Activated CD4-positive, alpha-beta T cell treated with anti-CD3 and anti-CD28 coated beads for 36 hours (primary cell): Measurements from ENCODE around the gene SPP2. TPM values are rescaled to one million over a fixed set of nuclear protein-coding genes. Genes with fewer than 3 reads are reported as not detected.
A peak's percentile ranks its signal among the peaks of the same experiment; 100 is the strongest.

Source experiments
- ATAC-seq: fragments of 200-7000 bp; cut with Tn5 transposase; one replicate; pipeline ENCODE4 v1.10.0; 2021; ENCODE audit warnings: mild to moderate bottlenecking, moderate library complexity
- CTCF ChIA-PET: fragments of 350-600 bp; sonication (Branson Sonifier 250); formaldehyde crosslinking; loops from one replicate; lab custom pipeline; 2021; ENCODE audit warnings: antibody characterized with exemption; lab: Charles Lee
- POLR2A ChIA-PET: fragments of 350-600 bp; sonication (Branson Sonifier 250); formaldehyde crosslinking; loops from one replicate; lab custom pipeline; 2021; ENCODE audit warnings: antibody characterized with exemption, inconsistent platforms; lab: Charles Lee
- DNase-seq: peaks from one replicate; pipeline ENCODE4 v3.0.0-alpha.2; 2020
- H3K27ac Mint-ChIP-seq: one replicate; pipeline ENCODE4 v1.8.0; 2021; ENCODE audit warnings: mixed read lengths
- H3K27me3 Mint-ChIP-seq: one replicate; pipeline ENCODE4 v1.8.0; 2021; ENCODE audit warnings: mixed read lengths
- H3K36me3 Mint-ChIP-seq: one replicate; pipeline ENCODE4 v1.8.0; 2021; ENCODE audit warnings: low read depth, mixed read lengths
- H3K4me1 Mint-ChIP-seq: one replicate; pipeline ENCODE4 v1.8.0; 2021; ENCODE audit warnings: mixed read lengths
- H3K4me3 Mint-ChIP-seq: one replicate; pipeline ENCODE4 v1.8.0; 2021; ENCODE audit warnings: mild to moderate bottlenecking, moderate library complexity, mixed read lengths
- H3K9me3 Mint-ChIP-seq: one replicate; pipeline ENCODE4 v1.8.0; 2021; ENCODE audit warnings: low read depth, mixed read lengths
- intact Hi-C, 2 experiments: fragments of 100-400 bp; cut with DNase I in 1 of 2; cut with micrococcal nuclease in 1 of 2; formaldehyde crosslinking; loops; one replicate each; pipeline versions ENCODE4 v1.14.2 to v1.15.1; 2022 to 2024; cut with DNase I, micrococcal nuclease
- total RNA-seq, 2 experiments: library from RNA; stranded (reverse); gene quantifications; one replicate each; pipeline ENCODE4 v1.2.3, GENCODE V29; 2021

The SPP2 gene
- total RNA-seq, 2 experiments from 2014 or later = not detected

GRCh38 chr2:234096164-234096563 lies 45.7 kb downstream of the SPP2 start:
- Mint-ChIP-seq H3K9me3 (no peaks in the 10 kb centered on the region), H3K36me3 (no peaks in the 10 kb centered on the region), H3K4me3 (no peak overlapping the region), H3K27me3 (no peaks in the 10 kb centered on the region), H3K4me1 (peaks cover 20% of the 10 kb centered on the region), H3K27ac (no peak overlapping the region)
- CTCF ChIA-PET = no interaction called here
- intact Hi-C loops = no loop called here
- ATAC-seq (no peak), DNase-seq (no peak)
- POLR2A ChIA-PET = no interaction called here

DNA sequence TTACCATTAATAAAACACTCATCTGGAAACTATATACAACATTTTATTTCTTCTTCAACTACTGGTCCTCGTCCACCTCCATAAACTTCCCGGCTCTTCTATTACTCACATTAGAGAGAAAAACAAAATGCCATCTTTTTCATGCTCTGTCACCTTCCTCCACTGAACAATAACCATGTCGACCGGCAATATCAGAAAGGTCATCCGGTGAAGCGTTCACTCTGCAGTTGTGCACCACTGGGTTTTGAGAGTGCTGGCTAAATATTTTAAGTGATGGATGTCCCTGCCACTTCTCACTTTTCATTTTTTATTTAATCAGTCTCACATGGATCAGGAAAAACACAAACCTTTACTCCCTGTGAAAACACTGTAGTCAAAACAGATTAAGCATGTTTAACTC lies 48.2 kb downstream of the SPP2 start:
- ATAC-seq (no peak), DNase-seq (no peak)
- H3K36me3 Mint-ChIP-seq = no peaks in the 10 kb centered on the region
- no peaks in the 10 kb centered on the region for H3K9me3 Mint-ChIP-seq
- no peak overlapping the region for H3K27ac Mint-ChIP-seq
- H3K4me1 Mint-ChIP-seq = peaks cover 33% of the 10 kb centered on the region
- intact Hi-C loops = no loop called here
- no peak overlapping the region for H3K4me3 Mint-ChIP-seq
- CTCF ChIA-PET = no interaction called here
- POLR2A ChIA-PET = interaction anchor here (0.5 kb wide), 1 partner anchor 742 kb away, joined by 3 read pairs; no protein-coding TSS in a partner anchor
- H3K27me3 Mint-ChIP-seq = no peaks in the 10 kb centered on the region

DNA sequence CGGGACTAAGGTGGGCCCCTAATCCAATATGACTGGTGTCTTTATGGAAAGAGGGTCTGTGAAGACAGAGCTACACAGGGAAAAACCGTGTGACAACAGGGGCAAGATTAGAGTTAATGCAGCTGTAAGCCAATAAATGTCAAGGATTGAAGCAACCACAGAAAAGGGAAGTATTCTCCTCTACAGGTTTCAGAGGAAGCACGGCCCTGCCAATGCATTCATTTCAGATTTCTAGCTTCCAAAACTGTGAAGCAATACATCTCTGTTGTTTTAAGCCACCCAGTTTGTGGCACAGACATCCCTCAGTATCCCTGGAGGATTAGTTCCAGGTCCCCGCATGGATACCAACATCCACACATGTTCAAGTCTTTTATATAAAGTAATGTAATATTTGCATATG lies 48.8 kb downstream of the SPP2 start:
- ChIA-PET POLR2A (no interaction called here), CTCF (no interaction called here)
- Mint-ChIP-seq H3K9me3 (no peaks in the 10 kb centered on the region), H3K27ac (no peak overlapping the region), H3K4me3 (no peak overlapping the region), H3K36me3 (no peaks in the 10 kb centered on the region), H3K4me1 (peaks cover 33% of the 10 kb centered on the region), H3K27me3 (no peaks in the 10 kb centered on the region)
- ATAC-seq (no peak), DNase-seq (no peak)
- intact Hi-C loops = no loop called here

- ChIA-PET CTCF (interaction anchor here (1.3 kb wide), 1 partner anchor 8 kb away, joined by 3 read pairs; no protein-coding TSS in a partner anchor), POLR2A (no interaction called here)
- intact Hi-C loops = no loop called here
- H3K9me3 Mint-ChIP-seq = no peaks in the 10 kb centered on the region
- no peaks in the 10 kb centered on the region for H3K36me3 Mint-ChIP-seq
- H3K4me1 Mint-ChIP-seq = peaks cover 33% of the 10 kb centered on the region
- H3K4me3 Mint-ChIP-seq = no peak overlapping the region
- DNase-seq = no peak
- H3K27ac Mint-ChIP-seq = no peak overlapping the region
- H3K27me3 Mint-ChIP-seq = no peaks in the 10 kb centered on the region
- no peak for ATAC-seq
These were observed 50.2 kb downstream of the SPP2 start for GRCh38 chr2:234100686-234101085.

- Mint-ChIP-seq H3K27ac (no peak overlapping the region), H3K36me3 (no peaks in the 10 kb centered on the region), H3K27me3 (no peaks in the 10 kb centered on the region), H3K4me3 (no peak overlapping the region), H3K9me3 (no peaks in the 10 kb centered on the region), H3K4me1 (peaks cover 33% of the 10 kb centered on the region)
- ATAC-seq = peak; percentile 44
- intact Hi-C loops = no loop called here
- DNase-seq = peak; percentile 22
- CTCF ChIA-PET = no interaction called here
- POLR2A ChIA-PET = no interaction called here
These were observed 51.6 kb downstream of the SPP2 start for GRCh38 chr2:234102112-234102511.

- H3K9me3 Mint-ChIP-seq = no peaks in the 10 kb centered on the region
- no peak overlapping the region for H3K4me3 Mint-ChIP-seq
- no peaks in the 10 kb centered on the region for H3K27me3 Mint-ChIP-seq
- ChIA-PET CTCF (no interaction called here), POLR2A (no interaction called here)
- DNase-seq (no peak), ATAC-seq (no peak)
- no peak overlapping the region for H3K27ac Mint-ChIP-seq
- peaks cover 4% of the 10 kb centered on the region for H3K4me1 Mint-ChIP-seq
- H3K36me3 Mint-ChIP-seq = no peaks in the 10 kb centered on the region
- intact Hi-C loops = no loop called here
These were observed 57.4 kb downstream of the SPP2 start for GRCh38 chr2:234107861-234108260.

DNA sequence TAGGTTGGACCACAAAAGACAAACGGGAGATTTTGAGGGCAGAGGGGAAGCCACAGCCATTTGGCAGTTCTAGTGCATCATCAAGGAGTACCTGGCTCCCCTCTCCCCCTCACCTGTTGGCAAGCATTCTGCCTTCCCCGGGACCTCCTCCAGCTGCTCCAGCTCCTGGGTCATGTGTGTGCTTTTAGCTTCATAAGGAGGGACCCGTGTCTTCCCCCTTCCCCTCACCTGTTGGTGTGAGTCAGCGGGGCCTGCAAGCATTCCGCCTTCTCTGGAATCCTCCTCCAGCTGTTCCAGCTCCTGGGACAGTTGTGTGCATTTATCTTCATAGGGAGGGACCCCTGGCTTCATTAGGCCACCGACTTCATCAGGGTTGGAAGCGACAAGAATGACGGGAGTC lies 58.8 kb downstream of the SPP2 start:
- H3K4me3 Mint-ChIP-seq = no peak overlapping the region
- ChIA-PET CTCF (interaction anchor here (1.1 to 1.2 kb wide), 2 partner anchors 9 to 13 kb away, joined by 3 to 4 read pairs; no protein-coding TSS in a partner anchor), POLR2A (interaction anchor here (0.6 kb wide), 1 partner anchor 37 kb away, joined by 8 read pairs; no protein-coding TSS in a partner anchor)
- no peaks in the 10 kb centered on the region for H3K27me3 Mint-ChIP-seq
- no peaks in the 10 kb centered on the region for H3K9me3 Mint-ChIP-seq
- H3K27ac Mint-ChIP-seq = no peak overlapping the region
- no peaks in the 10 kb centered on the region for H3K36me3 Mint-ChIP-seq
- DNase-seq = no peak
- no peak for ATAC-seq
- H3K4me1 Mint-ChIP-seq = peaks cover 4% of the 10 kb centered on the region
- intact Hi-C loops = no loop called here

- Mint-ChIP-seq H3K9me3 (no peaks in the 10 kb centered on the region), H3K27me3 (no peaks in the 10 kb centered on the region), H3K27ac (no peak overlapping the region), H3K36me3 (no peaks in the 10 kb centered on the region), H3K4me3 (no peak overlapping the region), H3K4me1 (peaks cover 4% of the 10 kb centered on the region)
- CTCF ChIA-PET = interaction anchor here (0.7 to 1.1 kb wide), 2 partner anchors 12 to 415 kb away, joined by 4 read pairs; no protein-coding TSS in a partner anchor
- ATAC-seq (no peak), DNase-seq (no peak)
- intact Hi-C loops = no loop called here
- POLR2A ChIA-PET = interaction anchor here (0.6 kb wide), 1 partner anchor 85 kb away, joined by 7 read pairs; no protein-coding TSS in a partner anchor
These were observed 59.7 kb downstream of the SPP2 start for GRCh38 chr2:234110219-234110618.

DNA sequence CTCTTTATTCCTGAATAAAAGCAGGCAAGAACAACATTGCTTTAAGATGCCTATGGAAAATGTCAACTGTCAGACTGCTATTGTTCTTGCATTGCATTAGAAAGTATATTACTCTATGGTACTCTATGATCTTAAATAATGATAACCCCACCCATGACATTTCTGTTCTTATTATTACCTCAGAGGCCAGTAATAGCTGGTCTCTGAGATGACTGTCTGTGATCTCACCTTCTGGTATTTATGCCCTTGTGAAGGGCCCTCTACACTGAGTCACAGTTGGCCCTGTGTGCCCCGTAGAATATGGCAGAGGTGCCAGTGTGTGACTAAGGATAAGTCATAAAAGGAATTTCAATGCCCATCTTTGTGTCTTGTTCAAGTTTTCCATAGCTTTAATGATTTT lies 61.0 kb downstream of the SPP2 start:
- Mint-ChIP-seq H3K9me3 (no peaks in the 10 kb centered on the region), H3K4me3 (no peak overlapping the region), H3K36me3 (no peaks in the 10 kb centered on the region), H3K4me1 (peaks cover 4% of the 10 kb centered on the region), H3K27me3 (no peaks in the 10 kb centered on the region), H3K27ac (no peak overlapping the region)
- intact Hi-C loops = no loop called here
- ChIA-PET POLR2A (no interaction called here), CTCF (interaction anchor here (0.6 kb wide), 1 partner anchor 252 kb away, joined by 4 read pairs; no protein-coding TSS in a partner anchor)
- DNase-seq (no peak), ATAC-seq (peak; percentile 61)

GRCh38 chr2:234116010-234116409 lies 65.5 kb downstream of the SPP2 start:
- Mint-ChIP-seq H3K27me3 (no peaks in the 10 kb centered on the region), H3K9me3 (no peaks in the 10 kb centered on the region), H3K27ac (no peak overlapping the region), H3K4me1 (peaks cover 4% of the 10 kb centered on the region), H3K4me3 (no peak overlapping the region), H3K36me3 (no peaks in the 10 kb centered on the region)
- intact Hi-C loops = no loop called here
- ChIA-PET CTCF (interaction anchor here (0.7 to 1.1 kb wide), 2 partner anchors 19 to 388 kb away, joined by 4 read pairs; no protein-coding TSS in a partner anchor), POLR2A (no interaction called here)
- ATAC-seq = no peak
- DNase-seq = no peak

DNA sequence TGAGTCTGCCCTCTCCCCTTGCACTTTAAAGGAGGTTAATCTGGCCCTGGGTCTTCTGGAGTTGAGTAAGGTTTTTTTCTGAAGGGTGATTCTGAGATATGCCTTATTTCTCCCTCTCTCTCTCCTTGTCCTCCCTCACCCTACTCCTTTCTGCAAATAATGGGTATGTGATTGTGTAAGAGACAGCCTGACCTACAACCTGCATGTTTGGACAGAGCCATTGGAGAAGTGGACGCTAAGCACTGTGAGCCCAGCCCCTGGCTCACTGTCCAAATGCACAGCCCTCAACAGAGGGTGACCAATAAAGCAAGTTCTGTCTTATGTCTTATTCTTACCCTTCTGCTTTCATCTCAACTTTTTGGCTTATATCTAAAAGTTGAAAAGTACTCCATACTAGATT lies 71.5 kb downstream of the SPP2 start:
- no peak overlapping the region for H3K27ac Mint-ChIP-seq
- no peak overlapping the region for H3K4me3 Mint-ChIP-seq
- ATAC-seq = no peak
- ChIA-PET CTCF (interaction anchor here (1.4 kb wide), 1 partner anchor 12 kb away, joined by 4 read pairs; no protein-coding TSS in a partner anchor), POLR2A (no interaction called here)
- intact Hi-C loops = no loop called here
- H3K36me3 Mint-ChIP-seq = no peaks in the 10 kb centered on the region
- H3K27me3 Mint-ChIP-seq = no peaks in the 10 kb centered on the region
- H3K4me1 Mint-ChIP-seq = no peaks in the 10 kb centered on the region
- H3K9me3 Mint-ChIP-seq = no peaks in the 10 kb centered on the region
- DNase-seq = no peak

DNA sequence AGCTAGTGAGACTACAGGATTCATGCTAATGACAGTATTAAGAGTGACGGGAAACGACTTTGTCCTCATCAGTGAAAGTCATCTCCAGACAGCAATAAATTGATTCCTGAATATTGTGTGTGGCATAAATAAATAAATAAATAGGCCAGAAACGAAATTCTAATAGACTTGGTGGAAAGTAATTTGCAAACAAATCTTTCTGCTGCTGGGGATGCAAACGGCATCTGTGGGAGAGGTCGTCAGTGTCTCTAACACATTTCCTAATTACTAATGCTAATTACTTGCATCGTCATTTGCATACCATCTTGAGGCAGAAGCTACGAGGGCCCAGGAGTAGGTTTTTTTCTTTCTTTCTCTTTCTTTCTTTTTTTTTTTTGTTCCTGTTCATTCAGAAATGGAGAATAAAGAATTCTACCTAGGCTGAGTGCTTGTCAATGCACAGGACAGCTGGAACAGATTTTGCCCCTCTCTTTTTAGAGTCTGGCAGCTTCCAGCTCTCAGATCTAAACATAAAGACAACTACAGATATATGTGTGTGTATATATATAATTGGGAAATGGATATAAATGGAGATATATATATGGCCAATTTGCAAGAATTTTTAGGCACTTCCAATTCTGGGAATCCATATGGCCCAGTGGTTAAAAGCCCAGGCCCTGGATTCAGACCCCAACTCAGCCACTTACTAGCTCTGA lies 75.1 kb downstream of the SPP2 start:
- ChIA-PET POLR2A (no interaction called here), CTCF (interaction anchor here (0.6 to 1.2 kb wide), 2 partner anchors 10 to 54 kb away, joined by 4 read pairs; no protein-coding TSS in a partner anchor)
- Mint-ChIP-seq H3K27me3 (no peaks in the 10 kb centered on the region), H3K4me1 (no peaks in the 10 kb centered on the region), H3K27ac (no peak overlapping the region), H3K4me3 (no peak overlapping the region), H3K9me3 (no peaks in the 10 kb centered on the region), H3K36me3 (no peaks in the 10 kb centered on the region)
- no peak for ATAC-seq
- intact Hi-C loops = no loop called here
- DNase-seq = no peak
